ENCODE measurements around the gene LCE3A. TPM values are rescaled to one million over a fixed set of nuclear protein-coding genes. Genes with fewer than 3 reads are reported as not detected.

The LCE3A gene
- total RNA-seq = not detected in 2 replicates

GRCh38 chr1:152622803-152623202 is at the start of gene LCE3A:
TSS of gene LCE3A (minus strand) at chr1:152623103. CDS start at chr1:152623103, 0 bp downstream.

GRCh38 chr1:152663098-152663497 is 40.2 kb upstream of the LCE3A start, which contains the start of gene LCE2D:
TSS of gene LCE2D (plus strand) at chr1:152663380. CDS start at chr1:152664106, 726 bp downstream.

GRCh38 chr1:152613511-152613910 is 9.4 kb downstream of the LCE3A start, which contains the start of gene LCE3B:
TSS of gene LCE3B (plus strand) at chr1:152613811. CDS start at chr1:152613811, 0 bp downstream.

GRCh38 chr1:152599934-152600333 is 23.0 kb downstream of the LCE3A start, which contains the start of gene LCE3C:
TSS of gene LCE3C (plus strand) at chr1:152600234. CDS start at chr1:152600732, 498 bp downstream.

GRCh38 chr1:152580433-152580832 is 42.5 kb downstream of the LCE3A start, which contains the start of gene LCE3D:
TSS of gene LCE3D (minus strand) at chr1:152580516. CDS start at chr1:152579936, 580 bp downstream.

Other genes starting within 250 kb of the LCE3A start
- not detected in 2 replicates for gene CRNN, start 208.8 kb downstream of the LCE3A start, total RNA-seq
- gene LCE5A, start 112.3 kb downstream of the LCE3A start, total RNA-seq = not detected in 2 replicates
- gene CRCT1, start 108.6 kb downstream of the LCE3A start, total RNA-seq = not detected in 2 replicates
- gene LCE3E, start 56.3 kb downstream of the LCE3A start, total RNA-seq = not detected in 2 replicates
- gene LCE3D, start 42.6 kb downstream of the LCE3A start, total RNA-seq = not detected in 2 replicates
- not detected in 2 replicates for gene LCE3C, start 22.9 kb downstream of the LCE3A start, total RNA-seq
- not detected in 2 replicates for gene LCE3B, start 9.3 kb downstream of the LCE3A start, total RNA-seq
- not detected in 2 replicates for gene LCE2D, start 40.3 kb upstream of the LCE3A start, total RNA-seq
- gene LCE2C, start 52.2 kb upstream of the LCE3A start, total RNA-seq = not detected in 2 replicates
- gene LCE2B, start 63.0 kb upstream of the LCE3A start, total RNA-seq = not detected in 2 replicates
- gene LCE2A, start 75.2 kb upstream of the LCE3A start, total RNA-seq = not detected in 2 replicates
- gene LCE4A, start 85.1 kb upstream of the LCE3A start, total RNA-seq = not detected in 2 replicates
- gene KPRP, start 134.9 kb upstream of the LCE3A start, total RNA-seq = not detected in 2 replicates
- not detected in 2 replicates for gene LCE1F, start 152.0 kb upstream of the LCE3A start, total RNA-seq
- gene LCE1E, start 163.2 kb upstream of the LCE3A start, total RNA-seq = not detected in 2 replicates
- gene LCE1D, start 173.6 kb upstream of the LCE3A start, total RNA-seq = not detected in 2 replicates
- gene LCE1C, start 183.5 kb upstream of the LCE3A start, total RNA-seq = not detected in 2 replicates
- not detected in 2 replicates for gene LCE1B, start 188.9 kb upstream of the LCE3A start, total RNA-seq
- gene LCE1A, start 204.4 kb upstream of the LCE3A start, total RNA-seq = not detected in 2 replicates
- gene LCE6A, start 219.8 kb upstream of the LCE3A start, total RNA-seq = not detected in 2 replicates
- gene LCE7A, start 236.9 kb upstream of the LCE3A start, total RNA-seq = not detected in 2 replicates

Data from smooth muscle cell of the pulmonary artery (primary cell).